GM18520 (cell line): ENCODE data around the gene SELENOO.

ENCODE experiments used
- ATAC-seq: cut with Tn5 transposase; IDR thresholded peaks from one replicate; pipeline ENCODE4 v1.9.1; 2021; ENCODE audit not compliant: unreplicated experiment

SELENOO gene

GRCh38 chr22:50171319-50171964 lies 29.4 kb upstream of the SELENOO start:
- ATAC-seq: no peak

GRCh38 chr22:50171965-50172421 lies 28.8 kb upstream of the SELENOO start:
- ATAC-seq: no peak

DNA sequence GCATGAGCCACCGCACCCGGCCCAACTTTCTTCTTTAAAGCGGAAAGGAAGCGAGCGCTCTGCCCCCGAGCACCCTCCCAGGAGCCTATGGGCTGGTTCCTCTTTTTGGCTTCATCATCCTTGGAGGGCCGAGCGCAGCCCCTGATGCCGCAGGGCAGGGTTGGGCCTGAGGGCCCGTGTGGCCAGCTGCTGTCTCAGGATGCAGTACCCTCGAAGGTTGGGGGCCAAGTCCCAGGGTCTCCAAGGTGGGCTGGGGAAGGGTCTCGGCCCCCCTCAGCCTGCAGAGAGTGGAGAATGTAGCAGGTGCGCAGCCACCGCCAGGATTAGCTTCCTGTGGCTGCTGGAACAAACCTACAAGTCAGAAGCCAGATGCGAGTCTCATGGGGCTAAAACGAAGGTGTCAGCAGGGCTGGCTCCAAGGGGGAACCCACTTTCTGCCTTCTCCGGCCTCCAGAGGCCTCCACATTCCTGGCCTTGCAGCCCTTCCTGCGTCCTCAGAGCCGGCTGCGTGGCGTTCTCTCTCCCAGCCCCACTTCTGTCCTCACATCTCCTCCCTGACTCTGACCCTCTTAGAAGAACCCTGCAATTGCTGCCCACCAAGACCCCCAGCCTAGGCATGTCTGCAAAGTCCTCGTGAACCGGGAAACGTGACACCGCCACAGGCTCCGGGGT lies 27.4 kb upstream of the SELENOO start:
- no peak for ATAC-seq

GRCh38 chr22:50173983-50174355 lies 26.8 kb upstream of the SELENOO start:
- no peak for ATAC-seq

DNA sequence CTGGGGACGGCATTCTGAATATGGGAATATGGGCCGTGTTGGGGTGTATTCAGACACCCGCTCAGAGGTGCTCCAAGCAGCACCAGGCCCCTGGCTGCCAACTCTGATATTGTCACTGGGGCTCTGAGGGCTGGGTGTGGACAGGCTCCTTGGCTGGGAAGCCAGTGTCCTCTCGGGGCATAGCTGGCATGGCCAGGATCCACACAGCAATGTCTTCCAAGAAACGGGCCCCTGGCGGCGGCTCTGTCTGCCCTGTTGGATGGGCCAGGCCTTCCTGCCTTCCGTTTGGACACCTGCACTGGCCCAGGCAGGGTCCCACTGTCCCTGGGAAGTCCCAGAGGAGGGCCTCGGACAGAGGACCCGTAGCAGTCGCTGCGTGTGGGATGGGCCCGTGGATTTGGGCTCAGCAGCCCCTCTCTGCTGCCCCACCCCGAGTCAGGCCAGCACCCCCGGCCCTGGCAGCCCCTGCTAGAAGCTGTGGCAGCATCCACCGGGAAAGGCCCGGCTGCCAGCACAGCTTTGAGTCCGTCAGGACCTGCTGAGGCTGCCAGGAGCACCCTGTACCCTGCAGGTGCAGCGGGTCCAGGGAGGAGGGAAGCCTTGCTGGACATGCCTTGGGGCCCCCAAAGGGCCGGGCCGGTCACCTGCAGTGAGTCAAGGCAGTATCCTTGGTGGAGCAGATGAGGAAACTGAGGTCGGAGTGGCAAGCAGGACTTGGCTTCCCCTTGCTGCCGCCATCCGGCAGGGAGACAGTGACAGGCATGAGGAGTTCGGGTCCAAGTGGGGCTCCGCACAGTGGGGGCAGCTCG lies 26.2 kb upstream of the SELENOO start:
- no peak for ATAC-seq

DNA sequence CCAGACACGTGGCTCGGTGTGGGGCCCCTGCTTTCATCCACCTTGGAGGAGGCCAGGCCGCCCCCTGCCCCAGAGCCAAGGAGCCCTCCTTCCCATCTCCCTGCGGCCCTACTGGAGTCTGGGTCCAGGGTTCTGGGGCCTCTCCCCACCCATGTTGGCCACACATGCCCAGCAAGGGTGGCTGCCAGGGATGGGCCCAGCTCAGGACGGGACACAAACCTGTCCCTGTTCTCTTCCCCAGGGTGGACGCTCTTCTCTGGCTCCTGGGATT lies 25.7 kb upstream of the SELENOO start:
- ATAC-seq: no peak

DNA sequence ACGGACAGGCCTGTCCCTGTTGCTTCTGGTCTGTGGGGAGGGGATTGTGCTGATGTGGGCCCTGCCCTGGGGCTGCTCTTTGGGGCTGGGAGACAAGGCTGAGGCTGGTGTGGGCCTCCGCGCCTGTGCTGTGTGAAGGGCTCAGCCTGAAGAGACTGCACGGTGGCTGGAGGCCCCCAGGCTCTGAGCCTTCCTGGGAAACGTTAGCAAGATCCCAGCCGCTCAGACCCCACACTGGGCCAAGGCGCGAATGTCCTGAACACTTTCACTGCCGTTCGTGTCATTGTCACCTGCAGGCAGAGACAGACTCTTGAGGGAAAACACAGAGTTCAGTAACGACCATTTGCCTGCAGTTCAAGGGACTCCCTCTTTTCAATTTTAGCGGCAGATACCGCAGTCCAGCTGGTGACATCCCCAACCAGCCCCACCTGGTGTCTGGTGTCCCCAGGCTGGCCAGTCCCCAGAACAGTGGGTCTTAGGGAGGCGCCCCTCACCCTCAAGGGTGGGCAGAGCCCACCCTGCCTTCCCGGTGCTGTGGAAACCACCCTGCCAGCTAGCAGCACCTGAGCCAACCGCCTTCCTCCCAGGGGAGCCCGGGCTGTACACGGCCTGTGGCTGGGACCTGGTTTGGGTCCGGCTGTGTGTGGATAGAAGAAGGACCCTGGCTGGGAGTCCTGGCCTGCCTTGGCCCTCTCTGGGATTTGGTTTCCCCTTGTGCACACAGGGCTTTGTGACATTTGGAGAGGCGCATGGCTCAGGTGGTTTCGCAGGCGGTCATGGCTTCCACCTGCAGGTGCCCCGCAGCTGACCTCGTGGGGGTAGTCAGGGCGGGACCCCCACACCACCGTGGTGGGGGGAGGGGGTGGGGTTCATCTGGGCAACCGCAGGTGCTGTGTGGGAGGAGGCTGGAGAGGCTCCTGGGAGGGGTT lies 24.6 kb upstream of the SELENOO start:
- ATAC-seq: no peak

DNA sequence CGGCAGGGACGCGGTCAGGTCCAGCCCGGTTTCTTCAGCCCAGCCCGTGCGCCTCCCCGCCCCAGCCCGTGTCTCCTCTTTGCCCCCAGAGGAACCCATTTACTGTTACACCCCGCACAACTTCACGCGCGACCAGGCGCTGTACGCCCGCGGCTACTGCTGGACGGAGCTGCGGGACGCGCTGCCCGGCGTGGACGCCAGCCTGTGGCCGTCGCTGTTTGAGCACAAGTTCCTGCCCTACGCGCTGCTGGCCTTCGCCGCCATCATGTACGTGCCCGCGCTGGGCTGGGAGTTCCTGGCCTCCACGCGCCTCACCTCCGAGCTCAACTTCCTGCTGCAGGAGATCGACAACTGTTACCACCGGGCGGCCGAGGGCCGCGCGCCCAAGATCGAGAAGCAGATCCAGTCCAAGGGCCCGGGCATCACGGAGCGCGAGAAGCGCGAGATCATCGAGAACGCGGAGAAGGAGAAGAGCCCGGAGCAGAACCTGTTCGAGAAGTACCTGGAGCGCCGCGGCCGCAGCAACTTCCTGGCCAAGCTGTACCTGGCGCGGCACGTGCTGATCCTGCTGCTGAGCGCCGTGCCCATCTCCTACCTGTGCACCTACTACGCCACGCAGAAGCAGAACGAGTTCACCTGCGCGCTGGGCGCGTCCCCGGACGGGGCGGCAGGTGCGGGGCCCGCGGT lies 23.8 kb upstream of the SELENOO start:
- no peak for ATAC-seq

- no peak for ATAC-seq
Measured at GRCh38 chr22:50177537-50178470, 23.0 kb upstream of the SELENOO start.

DNA sequence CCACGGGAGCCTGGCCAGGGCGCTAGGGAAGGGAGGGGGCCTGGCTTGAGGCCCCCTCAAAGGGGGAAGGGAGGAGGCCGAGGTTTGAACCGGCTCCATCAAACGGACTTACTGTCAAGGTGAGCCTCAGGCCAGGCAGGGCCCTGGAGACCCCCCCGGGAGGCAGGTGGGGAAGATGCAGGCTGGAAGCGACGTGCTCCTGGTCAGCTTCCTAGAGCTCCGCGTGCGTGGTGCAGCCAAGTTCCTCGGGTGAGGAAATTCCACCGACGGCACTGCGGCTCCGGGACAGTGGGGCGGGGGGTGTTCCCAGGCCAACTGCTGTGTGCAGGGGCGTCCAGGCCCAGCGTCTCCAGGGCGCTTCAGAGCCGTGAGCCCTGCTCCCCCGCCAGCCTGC lies 22.3 kb upstream of the SELENOO start:
- no peak for ATAC-seq

GRCh38 chr22:50178871-50179869 lies 21.6 kb upstream of the SELENOO start:
- no peak for ATAC-seq

DNA sequence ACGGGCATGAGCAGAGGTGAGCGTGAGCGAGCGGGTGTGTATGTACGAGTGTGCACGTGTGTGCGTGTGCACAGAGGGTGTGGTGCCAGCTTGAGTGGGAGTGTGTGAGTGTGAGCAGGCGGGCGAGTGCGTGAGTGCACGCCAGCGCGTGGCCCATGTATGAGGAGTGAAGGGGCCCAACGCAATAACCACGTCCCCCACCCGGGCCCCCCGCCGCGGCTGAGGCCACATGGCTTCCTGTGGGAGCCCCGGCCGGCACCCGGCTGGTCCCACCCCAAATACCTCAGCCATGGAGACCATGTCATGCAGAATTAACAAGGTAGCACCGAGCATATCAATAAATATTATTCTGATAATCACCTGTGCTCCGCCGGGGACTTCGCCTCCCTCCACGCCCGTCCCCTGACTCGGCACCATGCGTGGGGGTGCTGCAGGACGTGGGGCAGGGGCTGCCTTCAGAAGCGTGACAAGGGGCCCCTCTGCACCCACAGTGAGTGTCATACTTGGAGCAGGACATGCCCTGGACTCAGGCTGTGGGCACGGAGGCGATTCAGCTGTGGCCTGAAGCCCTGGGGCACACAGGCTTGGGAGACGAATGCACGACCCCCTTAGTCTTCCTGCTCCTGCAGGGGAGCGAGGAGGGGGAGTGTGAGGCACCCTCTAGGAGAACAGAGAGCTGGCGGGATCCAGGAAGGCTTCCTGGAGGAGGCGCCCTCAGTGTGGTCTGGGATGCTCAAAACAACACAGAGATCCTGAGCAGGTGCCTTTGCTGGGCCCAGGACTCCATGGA lies 20.7 kb upstream of the SELENOO start:
- ATAC-seq: no peak

GRCh38 chr22:50180727-50181521 lies 19.9 kb upstream of the SELENOO start:
- no peak for ATAC-seq

- ATAC-seq: no peak
Measured at GRCh38 chr22:50182176-50183081, 18.4 kb upstream of the SELENOO start.

DNA sequence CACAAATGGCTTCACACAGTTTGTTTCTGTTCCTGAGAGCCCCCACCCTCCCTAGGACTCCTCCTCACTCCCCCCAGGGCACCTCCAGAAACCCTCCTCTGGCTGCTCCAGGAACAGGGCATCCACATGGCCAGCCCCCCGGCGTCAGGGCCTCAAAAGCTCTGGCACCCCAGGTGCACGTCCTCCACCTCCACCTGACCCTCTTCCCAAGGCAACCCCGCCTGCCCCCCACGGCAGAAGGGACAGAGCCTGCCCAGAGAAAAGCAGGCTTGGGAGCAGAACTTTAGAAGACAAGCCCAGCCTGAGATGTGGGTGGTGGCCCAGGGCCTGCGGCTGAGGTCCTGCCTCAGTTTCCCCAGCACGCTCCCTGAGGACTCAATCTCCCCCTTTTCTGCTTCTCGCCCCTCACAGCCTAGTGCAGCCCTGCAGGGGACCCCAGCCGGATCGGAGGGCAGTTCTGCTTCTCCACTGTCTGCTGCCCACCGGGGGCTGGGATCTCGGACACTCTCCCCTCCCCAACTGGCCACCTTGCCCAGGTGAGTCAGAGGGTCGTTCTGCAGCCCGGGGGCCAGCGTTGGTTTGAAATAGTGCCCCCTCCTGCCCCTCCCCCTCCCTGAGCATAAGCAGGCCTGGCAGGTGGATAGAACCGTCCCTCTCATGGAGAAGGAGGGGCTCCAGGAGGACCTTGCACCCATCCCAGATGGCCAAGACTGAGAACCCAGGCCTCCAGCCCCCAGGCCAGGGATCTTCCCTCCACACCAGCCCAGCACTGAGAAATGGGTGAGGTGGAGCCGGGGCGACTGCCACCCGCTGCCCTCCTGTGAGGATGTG lies 17.5 kb upstream of the SELENOO start:
- ATAC-seq: no peak
